Measurements from ENCODE around the gene NFATC3.
"Not testable (repeated sequence)": the region's sequence is repeated elsewhere in the genome, so short reads cannot be mapped to it uniquely, and the experiment has no call there.

The NFATC3 gene

DNA sequence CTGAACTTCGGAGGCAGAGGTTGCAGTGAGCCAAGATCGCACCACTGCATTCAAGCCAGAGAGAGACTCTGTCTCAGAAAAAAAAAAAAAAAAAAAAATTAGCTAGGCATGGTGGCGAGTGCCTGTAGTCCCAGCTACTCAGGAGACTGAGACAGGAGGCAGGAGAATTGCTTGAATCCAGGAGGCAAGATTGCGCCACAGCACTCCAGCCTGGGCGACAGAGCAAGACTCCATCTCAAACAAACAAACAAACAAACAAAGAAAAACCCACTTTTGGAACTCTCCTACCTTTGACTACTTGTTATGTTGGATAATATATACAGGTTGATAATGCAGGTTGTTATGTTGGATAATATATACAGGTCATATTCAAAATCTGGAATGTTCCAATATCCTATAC lies 35.3 kb downstream of the NFATC3 start:
- DNase-seq = not testable (repeated sequence)

DNA sequence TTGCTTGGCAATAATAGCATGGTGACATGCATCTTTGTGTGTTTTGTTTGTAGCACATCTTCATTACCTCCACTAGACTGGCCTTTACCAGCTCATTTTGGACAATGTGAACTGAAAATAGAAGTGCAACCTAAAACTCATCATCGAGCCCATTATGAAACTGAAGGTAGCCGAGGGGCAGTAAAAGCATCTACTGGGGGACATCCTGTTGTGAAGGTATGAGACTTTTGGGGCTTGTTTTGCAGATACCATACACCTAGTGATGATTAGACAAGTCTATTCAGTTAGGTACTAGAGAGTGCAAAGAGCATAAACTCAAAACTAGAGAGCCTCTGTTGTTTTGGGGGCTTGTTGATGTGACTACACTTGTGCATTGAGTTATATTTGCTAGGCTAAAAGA lies 41.2 kb downstream of the NFATC3 start:
- DNase-seq = no peak

DNA sequence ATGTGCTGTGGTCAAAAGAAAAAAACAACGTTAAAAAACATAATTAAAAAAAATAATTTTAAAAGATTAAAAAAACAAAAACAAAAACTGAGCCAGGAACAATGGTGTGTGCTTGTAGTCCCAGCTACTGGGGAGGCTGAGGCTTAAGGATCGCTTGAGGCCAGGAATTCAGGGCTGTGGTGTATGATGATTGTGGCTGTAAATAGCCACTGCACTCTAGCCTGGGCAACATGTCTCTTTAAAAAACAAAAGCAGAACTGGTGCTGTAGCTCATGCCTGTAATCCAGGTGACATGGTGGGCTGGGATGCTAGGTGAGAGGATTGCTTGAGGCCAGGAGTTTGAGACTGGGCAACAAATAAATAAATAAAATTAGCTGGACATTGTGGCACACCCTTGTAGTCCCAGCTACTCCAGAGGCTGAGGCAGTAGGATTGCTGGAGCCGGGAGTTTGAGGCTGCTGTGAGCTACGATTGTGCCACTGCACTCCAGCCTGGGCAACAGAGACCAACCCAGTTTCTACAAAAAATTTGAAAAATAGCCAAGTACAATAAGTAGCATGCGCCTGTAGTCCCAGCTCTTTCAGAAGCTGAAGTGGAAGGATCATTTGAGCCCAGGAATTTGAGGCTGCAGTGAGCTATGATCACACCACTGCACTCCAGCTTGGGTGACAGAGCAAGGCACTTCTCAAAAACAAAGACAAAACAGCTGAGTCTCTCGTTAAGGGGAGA lies 43.6 kb downstream of the NFATC3 start:
- DNase-seq = no peak

DNA sequence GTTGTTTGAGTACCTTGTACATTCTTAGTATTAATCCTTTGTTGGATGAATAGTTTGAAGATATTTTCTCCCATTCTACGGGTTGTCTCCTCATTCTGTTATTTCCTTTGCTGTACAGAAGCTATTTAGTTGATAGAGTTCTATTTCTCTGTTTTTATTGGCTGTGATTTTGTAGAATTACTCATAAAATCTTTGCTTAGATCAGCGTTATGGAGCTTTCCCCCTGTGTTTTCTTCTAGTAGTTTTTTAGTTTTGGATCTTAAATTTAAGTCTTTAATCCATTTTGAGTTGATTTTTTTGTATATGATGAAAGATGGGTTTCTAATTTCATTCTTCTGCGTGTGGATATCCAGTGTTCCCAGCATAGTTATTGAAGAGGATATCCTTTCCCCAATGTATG lies 45.4 kb downstream of the NFATC3 start:
- no peak for DNase-seq

DNA sequence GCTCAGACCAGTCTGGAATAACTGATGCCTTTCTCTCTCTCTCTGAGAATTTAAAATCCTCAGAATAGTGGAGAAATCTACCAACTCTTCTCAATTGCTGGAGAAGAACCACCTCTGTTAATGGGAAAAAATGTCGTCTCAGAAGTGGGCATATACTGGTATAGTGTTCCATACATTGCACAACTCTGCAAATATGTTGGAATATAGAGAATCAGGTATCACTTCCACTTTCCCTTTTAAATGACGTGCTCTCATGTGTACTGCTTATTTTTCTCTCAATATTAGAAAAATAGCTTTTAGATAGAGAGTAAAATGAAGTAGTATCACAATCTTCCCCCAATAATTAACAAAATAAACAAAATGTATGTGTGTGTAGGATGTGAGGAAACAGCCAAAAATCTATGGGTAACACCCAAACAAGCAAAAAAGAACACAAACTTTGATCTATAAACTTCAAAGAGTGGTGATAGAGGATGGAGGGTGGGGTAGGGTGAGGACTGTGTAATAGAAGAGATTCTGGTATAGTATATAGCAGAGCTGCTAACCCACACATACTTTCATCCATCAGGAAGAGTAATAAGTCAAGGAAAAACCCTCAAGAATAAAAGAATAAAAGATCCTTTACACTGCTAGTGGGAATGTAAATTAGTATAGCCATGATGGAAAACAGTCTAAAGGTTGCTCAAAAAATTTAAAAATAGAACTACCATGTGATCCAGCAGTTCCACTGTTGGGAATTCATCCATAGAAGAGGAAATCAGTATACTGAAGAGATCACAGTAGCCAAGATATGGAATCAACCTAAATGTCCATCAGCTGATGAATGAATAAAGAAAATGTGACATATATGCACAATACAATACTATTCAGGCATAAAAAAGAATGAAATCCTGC lies 46.9 kb downstream of the NFATC3 start:
- DNase-seq = no peak

DNA sequence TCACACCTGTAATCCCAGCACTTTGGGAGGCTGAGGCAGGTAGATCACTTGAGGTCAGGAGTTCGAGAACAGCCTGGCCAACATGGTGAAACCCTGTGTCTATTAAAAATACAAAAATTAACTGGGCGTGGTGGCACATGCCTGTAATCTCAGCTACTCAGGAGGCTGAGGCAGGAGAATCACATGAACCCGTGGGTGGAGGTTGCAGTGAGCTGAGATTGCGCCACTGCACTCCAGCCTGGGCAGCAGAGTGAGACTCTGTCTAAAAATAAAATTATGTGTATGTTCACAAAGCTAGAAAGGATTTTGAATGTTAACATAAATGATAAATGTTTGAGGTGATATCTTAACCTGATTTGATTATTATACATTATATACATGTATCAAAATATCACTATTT lies 47.8 kb downstream of the NFATC3 start:
- not testable (repeated sequence) for DNase-seq

DNA sequence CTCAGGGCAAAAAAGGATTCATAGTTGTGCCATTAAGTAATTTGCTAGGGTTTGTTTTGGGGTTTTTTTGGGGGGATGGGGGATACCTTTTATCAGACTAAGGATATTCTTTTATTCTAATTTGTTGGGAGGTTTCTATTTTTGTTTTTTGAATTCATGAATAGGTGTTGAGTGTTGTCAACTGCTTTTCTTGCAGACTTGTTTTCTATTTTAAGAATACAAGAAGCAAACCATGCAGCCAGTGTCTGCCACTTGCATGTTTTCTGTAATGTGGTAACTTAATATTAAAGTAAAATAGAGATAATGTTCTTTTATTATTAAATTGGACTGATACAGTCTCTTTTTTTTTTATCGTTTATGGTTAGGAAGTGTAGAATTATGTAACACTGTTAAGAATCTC lies 49.5 kb downstream of the NFATC3 start:
- DNase-seq = no peak

DNA sequence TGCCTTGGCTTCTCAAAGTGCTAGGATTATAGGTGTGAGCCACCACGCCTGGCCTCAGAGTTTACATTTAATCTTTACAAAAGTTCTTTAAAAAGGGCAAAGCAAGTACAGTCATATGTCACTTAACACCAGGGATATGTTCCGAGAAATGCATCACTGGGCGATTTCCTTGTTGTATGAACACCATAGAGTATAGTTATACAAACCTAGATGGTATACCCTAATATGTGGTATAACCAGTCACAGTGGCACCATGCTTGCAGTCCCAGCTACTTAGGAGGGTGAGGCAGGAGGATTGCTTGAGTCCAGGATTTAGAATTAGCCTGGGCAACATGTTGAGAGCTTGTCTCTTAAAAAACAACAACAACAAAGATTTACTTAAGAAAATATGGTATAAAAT lies 51.3 kb downstream of the NFATC3 start:
- DNase-seq = no peak

DNA sequence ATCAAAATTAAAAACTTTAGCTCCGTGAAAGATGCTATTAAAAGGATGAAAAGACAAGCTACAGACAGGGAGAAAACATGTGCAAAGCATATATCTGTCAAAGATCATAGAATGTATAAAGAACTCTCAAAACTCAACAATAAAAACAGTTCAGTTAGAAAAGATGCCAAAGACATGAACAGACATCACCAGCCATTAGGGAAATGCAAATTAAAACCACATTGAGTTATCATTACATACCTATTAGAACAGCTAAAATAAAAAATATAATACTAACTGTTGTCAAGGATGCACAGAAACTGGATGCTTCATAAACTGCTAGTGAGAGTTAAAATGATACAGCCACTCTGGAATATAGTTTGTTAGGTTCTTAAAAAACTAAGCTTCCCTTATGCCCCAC lies 58.8 kb downstream of the NFATC3 start:
- no peak for DNase-seq

DNA sequence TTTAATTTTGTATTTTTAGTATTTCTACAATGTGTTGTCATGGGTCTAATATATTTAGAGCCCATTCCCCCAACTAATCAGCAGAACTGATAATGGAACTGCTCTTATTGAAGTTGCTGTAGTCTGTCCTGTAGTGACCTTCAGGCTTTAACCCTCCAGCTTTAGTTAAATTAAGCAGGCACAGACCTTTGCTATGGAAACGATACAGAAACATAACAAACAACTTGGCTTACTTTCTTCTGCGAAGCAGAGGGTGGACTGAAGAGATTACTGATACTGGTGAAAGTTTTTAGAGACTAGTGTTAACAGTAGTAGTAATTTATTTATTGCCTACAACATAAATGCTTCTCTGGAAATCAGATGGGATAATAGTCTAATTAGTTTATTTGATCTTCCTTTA lies 61.4 kb downstream of the NFATC3 start:
- no peak for DNase-seq

DNA sequence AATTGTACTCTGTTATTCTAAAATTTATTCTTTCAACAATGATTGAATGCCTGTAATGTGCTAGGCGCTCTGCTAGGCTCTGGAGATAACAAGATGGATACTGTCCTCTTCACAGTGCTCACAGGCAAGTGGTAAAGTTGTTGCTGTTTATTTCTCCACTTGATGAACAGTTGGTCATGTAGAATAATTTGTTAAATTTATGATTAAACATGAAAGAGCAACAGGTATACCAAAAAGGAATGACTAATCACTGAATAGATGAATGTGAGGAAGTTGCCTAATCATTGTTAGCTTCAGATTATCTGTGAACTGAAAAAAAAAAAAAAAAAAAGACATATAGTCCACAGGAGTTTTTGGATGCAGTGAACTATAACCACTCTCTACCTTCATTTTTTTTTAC lies 62.3 kb downstream of the NFATC3 start:
- DNase-seq = no peak

DNA sequence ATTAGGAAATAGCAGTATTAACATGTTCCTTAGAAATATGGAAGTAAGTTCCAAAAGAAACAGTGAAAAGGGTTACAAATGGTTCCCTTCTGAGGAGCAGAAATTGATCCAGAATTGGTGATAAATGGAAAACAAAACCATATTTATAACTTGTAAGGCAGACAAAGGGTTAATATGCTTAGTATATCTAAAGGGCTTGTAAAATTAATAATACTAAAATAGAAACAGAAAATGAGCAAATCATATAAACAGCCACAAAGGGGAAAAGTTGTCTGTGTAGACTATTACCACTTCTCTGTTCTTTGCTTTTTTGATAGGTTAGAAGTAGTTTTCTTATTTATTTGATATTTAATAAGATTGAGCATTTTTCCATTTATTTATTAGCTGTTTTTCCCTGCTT lies 64.4 kb downstream of the NFATC3 start:
- no peak for DNase-seq

DNA sequence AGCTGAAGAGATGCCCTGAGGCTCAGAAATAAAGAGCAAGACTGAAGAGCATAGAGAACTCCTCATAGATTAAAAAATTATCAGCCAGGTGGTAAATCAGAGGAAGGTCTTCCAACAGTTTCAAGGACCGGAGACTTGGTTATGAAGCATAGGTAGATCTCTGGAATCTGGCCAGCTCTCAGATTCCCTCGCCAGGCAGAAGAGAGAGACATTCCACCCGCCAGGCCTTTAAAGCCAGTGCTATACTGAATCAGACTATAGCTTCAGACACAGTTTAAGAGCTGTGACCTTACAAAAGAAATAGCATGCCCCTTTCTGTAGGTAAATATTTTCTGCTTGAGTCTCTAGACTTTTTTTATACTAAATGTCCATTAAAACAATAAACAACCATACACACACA lies 70.3 kb downstream of the NFATC3 start:
- DNase-seq = no peak

DNA sequence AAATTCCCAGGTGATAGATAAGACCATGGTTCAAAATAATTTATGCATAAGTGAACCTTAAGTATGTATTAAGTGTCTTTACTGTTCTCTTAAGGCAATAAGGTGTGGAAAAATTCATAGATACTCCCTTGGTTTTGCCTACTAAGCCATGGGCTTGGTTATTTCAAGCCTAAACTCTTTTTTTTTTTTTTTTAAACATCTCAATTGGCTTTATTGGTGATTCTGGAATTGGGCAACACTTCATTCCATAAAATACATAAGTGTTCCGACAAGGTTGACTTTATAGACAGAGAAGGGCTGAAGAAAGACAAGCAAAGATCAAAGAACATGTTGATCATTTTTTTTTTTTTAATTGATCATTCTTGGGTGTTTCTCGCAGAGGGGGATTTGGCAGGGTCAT lies 77.2 kb downstream of the NFATC3 start:
- DNase-seq = no peak

DNA sequence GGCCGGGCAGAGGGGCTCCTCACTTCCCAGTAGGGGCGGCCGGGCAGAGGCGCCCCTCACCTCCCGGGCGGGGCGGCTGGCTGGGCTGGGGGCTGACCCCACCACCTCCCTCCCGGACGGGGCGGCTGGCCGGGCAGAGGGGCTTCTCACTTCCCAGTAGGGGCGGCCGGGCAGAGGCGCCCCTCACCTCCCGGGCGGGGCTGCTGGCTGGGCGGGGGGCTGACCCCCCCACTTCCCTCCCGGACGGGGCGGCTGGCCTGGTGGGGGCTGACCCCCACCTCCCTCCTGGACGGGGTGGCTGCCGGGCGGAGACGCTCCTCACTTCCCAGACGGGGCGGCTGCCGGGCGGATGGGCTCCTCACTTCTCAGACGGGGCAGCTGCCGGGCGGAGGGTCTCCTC lies 78.1 kb downstream of the NFATC3 start:
- DNase-seq = not testable (repeated sequence)

DNA sequence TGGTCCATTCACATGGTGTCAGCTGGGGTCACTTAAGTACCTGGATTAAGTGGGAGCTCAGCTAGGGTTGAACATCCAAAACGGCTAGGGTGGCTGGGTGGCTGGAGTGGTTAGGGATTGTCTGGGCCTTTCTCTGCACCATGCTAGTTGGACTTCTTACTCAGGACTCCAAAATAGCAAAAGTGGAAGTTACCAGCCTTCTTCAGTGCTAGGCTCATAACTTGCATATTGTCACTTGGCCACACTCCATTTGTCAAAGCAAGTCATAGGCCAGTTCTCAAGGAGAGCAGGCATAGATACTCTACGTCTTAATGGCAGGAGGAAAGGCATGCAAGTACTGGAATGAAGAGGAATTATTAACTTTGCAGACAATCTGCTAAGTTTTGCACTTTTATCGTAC lies 81.1 kb downstream of the NFATC3 start:
- DNase-seq = no peak

DNA sequence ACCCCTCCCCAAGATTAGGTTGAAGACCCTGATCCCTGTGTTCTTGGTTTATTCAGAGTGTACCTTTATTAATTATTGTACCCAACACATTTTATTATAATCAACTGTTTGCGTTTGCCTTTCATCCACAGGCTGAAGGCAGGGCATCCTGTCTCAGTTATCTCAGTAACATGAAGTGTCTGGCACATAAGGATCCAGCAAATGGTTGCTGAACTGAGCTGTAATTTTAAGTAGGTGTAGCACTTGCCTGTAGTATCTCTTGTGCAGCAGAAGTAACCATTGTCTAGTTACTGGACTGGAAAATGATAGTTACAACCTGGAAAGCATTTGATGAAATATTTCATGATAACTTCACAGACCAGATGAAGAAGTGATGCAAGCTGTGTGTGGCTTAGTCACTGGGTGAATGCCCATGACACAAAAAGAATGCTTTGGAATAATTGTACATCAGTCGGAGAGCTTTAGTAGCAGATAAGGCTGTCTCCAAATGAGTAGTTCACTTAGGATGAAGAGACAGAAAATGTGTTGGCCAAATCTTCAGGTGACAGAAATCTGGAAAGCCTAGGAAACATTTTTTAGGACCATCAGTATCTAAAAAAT lies 94.1 kb downstream of the NFATC3 start:
- DNase-seq = no peak

DNA sequence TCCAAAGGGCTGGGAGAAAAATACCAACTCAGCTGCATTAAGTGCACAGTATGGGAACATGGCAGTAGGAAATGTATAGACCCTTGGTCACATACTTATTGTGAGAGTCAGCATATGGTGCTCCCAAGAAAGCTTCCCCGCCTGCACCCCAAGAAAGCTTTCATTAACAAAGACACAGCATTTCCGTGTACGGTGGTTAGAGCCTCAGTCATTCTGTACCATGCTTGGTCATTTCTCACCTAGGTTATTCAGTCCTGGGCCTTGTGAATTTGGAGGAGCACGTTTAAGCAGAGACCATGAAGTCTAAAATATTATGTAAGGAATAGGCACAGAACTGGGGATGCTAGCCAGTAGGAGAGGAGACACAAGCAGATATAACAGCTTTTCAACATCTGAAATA lies 94.7 kb downstream of the NFATC3 start:
- DNase-seq = no peak

DNA sequence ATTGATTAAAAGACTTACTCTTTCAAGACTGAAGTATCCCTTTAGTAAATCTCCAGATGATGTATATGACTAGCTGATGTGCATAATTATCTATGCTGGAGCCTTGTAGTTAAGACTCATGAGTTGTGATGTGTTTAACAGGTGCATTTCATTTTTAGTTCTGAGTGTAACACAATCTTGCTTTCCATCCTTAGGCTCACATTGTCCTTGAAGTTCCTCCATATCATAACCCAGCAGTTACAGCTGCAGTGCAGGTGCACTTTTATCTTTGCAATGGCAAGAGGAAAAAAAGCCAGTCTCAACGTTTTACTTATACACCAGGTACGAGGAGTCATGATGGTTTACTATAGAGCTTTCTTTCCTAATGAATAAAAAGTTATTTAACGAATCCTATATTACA lies 97.9 kb downstream of the NFATC3 start:
- DNase-seq = no peak

DNA sequence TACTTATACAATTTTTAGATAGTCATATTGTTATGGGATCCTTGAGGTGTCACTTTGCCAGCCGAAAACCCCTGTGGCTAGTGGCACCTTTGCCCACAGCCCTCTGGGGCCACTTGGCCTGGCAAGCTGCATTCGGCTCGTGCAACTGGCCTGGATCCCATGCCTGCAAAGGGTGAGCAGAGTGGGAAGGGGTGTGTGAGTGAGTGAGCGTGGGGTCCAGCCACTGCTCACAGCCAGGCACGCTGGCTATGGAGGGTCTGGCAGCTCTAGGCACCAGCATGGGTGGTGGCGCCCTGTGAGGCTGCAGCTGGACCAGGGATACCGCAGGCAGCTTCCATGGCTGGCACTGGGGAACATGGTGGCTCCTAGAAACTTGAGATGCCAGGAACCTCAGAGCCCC lies 101.7 kb downstream of the NFATC3 start:
- DNase-seq = no peak

DNA sequence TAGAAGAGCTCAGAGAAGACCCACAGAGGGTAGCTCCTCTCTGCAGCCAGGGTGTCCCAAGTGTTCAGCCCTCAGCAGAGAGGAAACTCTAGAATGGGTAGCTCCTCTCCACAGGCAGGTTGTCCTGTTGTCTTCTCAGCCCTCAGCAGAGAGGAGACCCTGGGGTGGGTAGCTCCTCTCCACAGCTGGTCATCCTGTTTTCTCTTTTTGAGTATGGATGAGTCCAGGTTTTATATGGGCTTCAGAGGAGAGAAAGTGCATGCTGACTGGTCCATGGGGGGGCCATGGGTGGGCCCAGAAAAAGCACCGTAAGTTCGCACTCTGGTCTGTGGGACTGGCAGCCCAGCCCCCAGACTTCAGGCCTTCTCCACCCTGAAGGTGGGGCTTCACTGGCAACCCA lies 102.3 kb downstream of the NFATC3 start:
- DNase-seq = no peak

DNA sequence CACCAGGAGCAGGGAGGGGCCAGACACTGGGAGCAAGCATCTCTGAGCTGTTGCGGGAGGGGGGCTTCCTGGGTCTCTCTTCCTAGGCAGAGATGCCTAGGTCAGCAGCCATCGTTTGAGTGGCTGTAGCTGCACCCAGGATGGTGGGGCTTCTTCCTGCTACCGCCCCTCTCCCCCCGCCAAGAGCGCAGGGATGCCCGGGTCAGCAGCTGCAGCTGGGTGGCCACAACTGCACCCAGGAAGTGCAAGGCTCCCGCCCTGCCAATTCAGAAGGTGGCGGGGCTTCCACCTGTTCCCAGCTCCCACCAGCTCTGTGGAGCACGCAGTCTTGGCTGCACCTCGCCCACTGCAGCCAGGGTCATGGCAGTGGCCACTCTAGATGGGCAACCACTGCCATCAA lies 103.0 kb downstream of the NFATC3 start:
- DNase-seq = no peak

DNA sequence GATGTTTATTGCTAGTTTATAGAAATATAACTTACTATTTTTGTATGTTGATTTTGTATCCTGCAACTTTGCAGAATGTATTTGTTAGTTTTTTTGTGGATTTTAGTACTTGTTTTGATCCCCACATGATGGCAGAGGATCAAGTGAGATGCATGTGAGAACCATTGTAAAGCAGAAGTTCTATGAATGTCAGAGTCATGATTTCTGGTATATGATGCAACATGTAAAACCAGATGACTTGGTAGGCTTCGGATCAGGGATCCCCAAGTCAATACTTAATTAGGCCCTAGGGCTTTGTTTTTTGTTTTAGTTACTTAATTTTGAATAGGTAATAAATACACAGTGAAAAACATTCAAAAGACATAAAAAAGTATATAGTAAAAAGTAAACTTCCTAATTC lies 104.9 kb downstream of the NFATC3 start:
- no peak for DNase-seq

Measured in right hindlimb (tissue), 1 donor.